SK-N-SH (cell line): ENCODE results near the gene RNFT2. TPM values are rescaled to one million over a fixed set of nuclear protein-coding genes. Genes with fewer than 3 reads are reported as not detected.
A peak's percentile ranks its signal among the peaks of the same experiment; 100 is the strongest.

Source experiments
- CTCF ChIA-PET: fragments of 300-600, 350-600 bp; formaldehyde crosslinking; extraction: SDS; loops from one replicate; lab custom pipeline; 2021; lab: Yijun Ruan, JAX
- POLR2A ChIA-PET: fragments of 350-600 bp; sonication (Branson Sonifier 250); formaldehyde crosslinking; extraction: SDS; loops from one replicate; lab custom pipeline; 2020; ENCODE audit warnings: antibody characterized with exemption, inconsistent platforms; lab: Yijun Ruan, JAX
- DNase-seq: peaks from one replicate; pipeline ENCODE4 v3.0.0; 2012
- H2AFZ ChIP-seq: fragments of 200-600 bp; sonication (generic); 2 replicates; pipeline ENCODE4 v1.8.1; 2016; ENCODE audit warnings: antibody characterized with exemption, mild to moderate bottlenecking, low read depth
- H3F3A ChIP-seq: fragments of 200-600 bp; sonication (generic); replicated peaks from 2 replicates; pipeline ENCODE3; 2016; ENCODE audit warnings: antibody characterized with exemption, mild to moderate bottlenecking; ENCODE audit not compliant: insufficient read depth
- H3K27ac ChIP-seq, 2 experiments: fragments of 200-500 bp in 1 of 2; fragments of 200-600 bp in 1 of 2; sonication (Bioruptor generic) in 1 of 2; sonication (generic), shearing (Covaris generic) in 1 of 2; 2 replicates each; pipeline versions ENCODE4 v1.5.1 to v1.6.1; 2014 to 2016; ENCODE audit warnings: low read depth in 2 of 2, inconsistent platforms in 1 of 2, low read length in 1 of 2, mild to moderate bottlenecking in 1 of 2, mixed read lengths in 1 of 2
- H3K27me3 ChIP-seq: fragments of 200-600 bp; sonication (generic), shearing (Covaris generic); 2 replicates; pipeline ENCODE4 v1.6.1; 2016; ENCODE audit warnings: mixed run types; ENCODE audit not compliant: insufficient read depth
- H3K36me3 ChIP-seq, 2 experiments: fragments of 200-500 bp in 1 of 2; fragments of 200-600 bp in 1 of 2; sonication (Bioruptor generic) in 1 of 2; sonication (generic) in 1 of 2; replicated peaks in 1 of 2; 2 replicates each; pipeline versions ENCODE3 to v1.5.1; 2014 to 2016; ENCODE audit warnings: low read length in 1 of 2, mild to moderate bottlenecking in 1 of 2; ENCODE audit not compliant: insufficient read depth in 2 of 2, control insufficient read depth in 1 of 2
- H3K4me1 ChIP-seq, 2 experiments: fragments of 200-500 bp in 1 of 2; fragments of 200-600 bp in 1 of 2; sonication (Bioruptor generic) in 1 of 2; sonication (generic), shearing (Covaris generic) in 1 of 2; 2 replicates each; pipeline versions ENCODE4 v1.5.1 to v1.6.1; 2014 to 2016; ENCODE audit warnings: low read depth in 1 of 2, low read length in 1 of 2, mixed run types in 1 of 2; ENCODE audit not compliant: insufficient read depth in 2 of 2, control insufficient read depth in 1 of 2
- H3K4me2 ChIP-seq: fragments of 200-600 bp; sonication (generic), shearing (Covaris generic); 2 replicates; pipeline ENCODE4 v1.6.1; 2017; ENCODE audit warnings: mixed run types
- H3K4me3 ChIP-seq, 2 experiments: fragments of 200-500 bp in 1 of 2; fragments of 200-600 bp in 1 of 2; sonication (Bioruptor generic) in 1 of 2; sonication (generic), shearing (Covaris generic) in 1 of 2; 2 replicates each; pipeline versions ENCODE4 v1.5.1 to v1.8.1; 2014 to 2016; ENCODE audit warnings: low read depth in 2 of 2, inconsistent platforms in 1 of 2, low read length in 1 of 2, mild to moderate bottlenecking in 1 of 2, mixed read lengths in 1 of 2, moderate library complexity in 1 of 2
- H3K79me2 ChIP-seq: fragments of 200-600 bp; sonication (generic); 2 replicates; pipeline ENCODE4 v1.8.1; 2017; ENCODE audit warnings: mild to moderate bottlenecking; ENCODE audit not compliant: insufficient read depth
- H3K9ac ChIP-seq: fragments of 200-600 bp; sonication (generic); 2 replicates; pipeline ENCODE4 v1.6.1; 2017; ENCODE audit warnings: mixed run types
- H3K9me2 ChIP-seq: fragments of 200-600 bp; sonication (generic); 2 replicates; pipeline ENCODE4 v1.6.1; 2017; ENCODE audit warnings: mixed run types
- H3K9me3 ChIP-seq: fragments of 200-600 bp; sonication (generic); 2 replicates; pipeline ENCODE4 v1.6.1; 2017; ENCODE audit warnings: mixed run types, mild to moderate bottlenecking, moderate library complexity
- H4K20me1 ChIP-seq: fragments of 200-600 bp; sonication (generic); 2 replicates; pipeline ENCODE4 v1.6.1; 2017; ENCODE audit warnings: mild to moderate bottlenecking, mixed run types; ENCODE audit not compliant: insufficient read depth
- CHD2 ChIP-seq: fragments of 150-350 bp; IDR thresholded peaks from 2 replicates; pipeline ENCODE4 v1.6.1; 2018; ENCODE audit warnings: low read length; ENCODE audit not compliant: partially characterized antibody
- EP300 ChIP-seq, 2 experiments: IDR thresholded peaks; 2 replicates each; pipeline versions ENCODE4 v1.4.0 to v1.6.1; 2012; ENCODE audit warnings: borderline replicate concordance in 1 of 2, low read depth in 1 of 2, low read length in 1 of 2
- FOXJ3 ChIP-seq: sonication (generic); formaldehyde crosslinking; IDR thresholded peaks from 2 replicates; pipeline ENCODE4 v1.5.1; 2020; ENCODE audit warnings: mild to moderate bottlenecking, missing genetic modification reagents
- FOXM1 ChIP-seq: IDR thresholded peaks from 2 replicates; pipeline ENCODE4 v1.4.0; 2012; ENCODE audit warnings: low read depth, mild to moderate bottlenecking
- JUND ChIP-seq: IDR thresholded peaks from 2 replicates; pipeline ENCODE4 v1.4.0; 2012
- RAD21 ChIP-seq: IDR thresholded peaks from 2 replicates; pipeline ENCODE4 v1.6.1; 2012; ENCODE audit warnings: mild to moderate bottlenecking, low read length
- RCOR1 ChIP-seq: fragments of 150-350 bp; IDR thresholded peaks from 2 replicates; pipeline ENCODE4 v1.6.1; 2017; ENCODE audit warnings: antibody characterized with exemption, low read length
- SIN3A ChIP-seq: IDR thresholded peaks from 2 replicates; pipeline ENCODE4 v1.6.1; 2012; ENCODE audit warnings: low read depth, mild to moderate bottlenecking, low read length, moderate library complexity, borderline replicate concordance
- SMC3 ChIP-seq: IDR thresholded peaks from 2 replicates; pipeline ENCODE4 v1.6.1; 2012; ENCODE audit warnings: low read depth, low read length, improper control_type of control experiment
- TAF1 ChIP-seq: IDR thresholded peaks from 2 replicates; pipeline ENCODE4 v1.6.1; 2012; ENCODE audit warnings: low read depth, mild to moderate bottlenecking, low read length, moderate library complexity, borderline replicate concordance
- TCF12 ChIP-seq: IDR thresholded peaks from 2 replicates; pipeline ENCODE4 v1.4.0; 2012
- TEAD4 ChIP-seq: IDR thresholded peaks from 2 replicates; pipeline ENCODE4 v1.4.0; 2012; ENCODE audit warnings: mild to moderate bottlenecking, borderline replicate concordance; ENCODE audit not compliant: insufficient read depth
- YY1 ChIP-seq: IDR thresholded peaks from 2 replicates; pipeline ENCODE4 v1.4.0; 2012; ENCODE audit warnings: low read depth, mild to moderate bottlenecking
- WGBS: methylation state at CpG from one replicate; pipeline ENCODE4 v1.1.6; 2017; ENCODE audit warnings: low lambda C conversion rate; 5-methylcytosine and 5-hydroxymethylcytosine counted together
- polyA plus RNA-seq, 3 experiments: library from polyadenylated mRNA; depleted of rRNA; stranded (reverse); fragments of >200 nt; gene quantifications; 2 replicates each; pipeline ENCODE4 v1.2.3, GENCODE V29; 2012
- TF ChIP-seq, protein P1 (sequence below): fragments of 150-350 bp; IDR thresholded peaks from 2 replicates; pipeline ENCODE4 v1.6.1; 2017; ENCODE audit warnings: antibody characterized with exemption, low read length, low read depth, borderline replicate concordance
- TF ChIP-seq, protein P2 (sequence below): IDR thresholded peaks from 2 replicates; pipeline ENCODE4 v1.4.0; 2012; ENCODE audit warnings: low read depth, borderline replicate concordance

The RNFT2 gene
- polyA plus RNA-seq, 1 of the 3 experiments (the other 2 are of a cell fraction): 3.8 TPM

DNA sequence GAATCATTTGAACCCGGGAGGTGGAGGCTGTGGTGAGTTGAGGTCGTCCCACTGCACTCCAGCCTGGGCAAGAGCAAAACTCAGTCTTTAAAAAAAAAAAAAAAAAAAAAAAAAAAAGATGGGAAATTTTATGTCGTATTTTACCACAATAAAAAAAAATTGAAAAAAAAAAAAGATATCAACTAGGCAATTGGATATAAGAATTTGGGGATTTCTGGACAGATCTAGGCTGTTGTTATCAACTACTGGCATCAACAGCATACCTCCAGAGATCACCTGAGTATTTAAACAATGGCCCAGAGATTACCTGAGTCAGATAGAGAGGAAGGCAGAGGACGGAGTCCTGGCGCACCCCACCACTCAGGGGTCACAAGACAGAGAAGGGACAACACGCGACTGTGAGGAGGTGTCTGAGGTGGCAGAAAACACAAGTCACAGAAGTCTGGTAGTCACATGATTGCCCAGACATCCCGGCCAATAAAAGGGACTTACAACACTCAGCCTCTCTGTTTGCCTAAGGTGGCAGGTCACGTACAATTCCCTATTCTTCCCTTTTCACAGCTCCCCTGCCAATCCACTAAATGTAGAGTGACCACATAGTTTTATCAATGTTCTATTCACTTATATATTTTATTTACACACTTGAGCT, 2.0 kb upstream of the RNFT2 start:
- Histone ChIP-seq H3K79me2 (peaks cover 50% of the 10 kb centered on the region), H3K9me2 (no peaks in the 10 kb centered on the region), H3K36me3 (peaks cover 5 to 11% of the 10 kb centered on the region in 2 experiments), H3K4me3 (peak overlapping the region in 1 of 2 experiments; percentile 82; a peak in 3 of 4 replicates), H3F3A (no peaks in the 10 kb centered on the region), H3K27me3 (no peaks in the 10 kb centered on the region), H3K4me1 (peaks cover 0 to 17% of the 10 kb centered on the region in 2 experiments; a peak in 2 of 4 replicates), H3K27ac (no peak overlapping the region), H3K9me3 (no peaks in the 10 kb centered on the region), H3K9ac (peak overlapping the region; percentile 67; the same call in 1 of the 2 replicates), H4K20me1 (no peaks in the 10 kb centered on the region), H3K4me2 (peak overlapping the region; percentile 96), H2AFZ (no peak overlapping the region)
- WGBS: 90% methylated on average over 9 of the region's 9 CpGs
- no peak for DNase-seq
- ChIA-PET CTCF (interaction anchor here (0.7 kb wide), 1 partner anchor 26 kb away, joined by 3 read pairs; no protein-coding TSS in a partner anchor), POLR2A (no interaction called here)
- TF ChIP-seq CHD2: no peak

DNA sequence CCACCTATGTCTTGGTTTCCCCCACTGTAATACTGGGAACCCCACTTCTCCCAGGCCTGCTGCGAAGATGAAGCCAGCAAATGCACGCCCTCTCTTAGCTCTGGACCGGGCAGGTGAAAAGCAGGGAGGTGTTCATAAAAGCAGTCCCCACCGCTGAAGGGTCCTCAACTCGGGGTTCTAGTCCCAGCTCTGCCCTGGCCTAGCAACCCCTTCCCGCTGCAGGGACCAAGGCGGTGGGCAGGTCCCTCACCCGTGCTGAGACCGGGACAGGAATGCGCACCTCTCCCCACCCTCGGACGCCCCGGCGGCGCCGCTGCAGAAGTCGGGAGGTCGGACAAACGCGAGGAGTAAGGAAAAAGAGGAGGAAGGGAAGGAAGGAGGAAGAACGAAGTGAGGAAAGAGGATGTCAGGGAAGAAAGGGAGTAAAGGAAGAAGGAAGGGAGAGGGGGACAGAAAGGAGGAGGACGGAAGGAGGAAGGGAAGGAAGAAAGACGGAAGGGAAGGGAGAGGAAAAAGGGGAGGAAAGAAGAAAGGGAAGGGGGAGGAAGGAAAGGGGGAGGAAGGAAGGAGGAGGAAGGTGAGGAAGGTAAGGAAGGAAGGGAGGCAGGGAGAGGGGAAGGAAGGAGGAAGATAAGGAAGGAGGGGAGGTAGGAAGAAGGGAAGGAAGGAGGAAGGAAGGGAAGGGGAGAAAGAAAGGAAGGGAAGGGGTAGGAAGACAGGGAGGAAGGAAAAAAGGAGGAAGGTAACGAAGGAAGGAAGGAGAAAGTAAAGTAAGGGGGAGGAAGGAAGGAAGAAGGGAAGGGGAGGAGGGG, 947 bp upstream of the RNFT2 start:
- POLR2A ChIA-PET: no interaction called here
- H3K36me3 ChIP-seq: peaks cover 5 to 13% of the 10 kb centered on the region in 2 experiments
- H3K9ac ChIP-seq: peak overlapping the region; percentile 67
- 3% methylated on average over 19 of the region's 24 CpGs for WGBS
- peaks cover 0 to 17% of the 10 kb centered on the region in 2 experiments; a peak in 2 of 4 replicates for H3K4me1 ChIP-seq
- no peaks in the 10 kb centered on the region for H4K20me1 ChIP-seq
- H3F3A ChIP-seq: no peaks in the 10 kb centered on the region
- H3K79me2 ChIP-seq: peaks cover 39% of the 10 kb centered on the region
- DNase-seq: peak; percentile 50
- H3K9me2 ChIP-seq: no peaks in the 10 kb centered on the region
- H3K4me2 ChIP-seq: peak overlapping the region; percentile 96
- peak overlapping the region; percentile 75 to 82 for H3K4me3 ChIP-seq
- H3K27me3 ChIP-seq: no peaks in the 10 kb centered on the region
- H3K9me3 ChIP-seq: no peaks in the 10 kb centered on the region
- CTCF ChIA-PET: interaction anchor here (0.7 kb wide), 1 partner anchor 28 kb away, joined by 3 read pairs; no protein-coding TSS in a partner anchor
- TF ChIP-seq FOXM1 (no peak), YY1 (no peak), TEAD4 (no peak), TAF1 (no peak), RAD21 (no peak), JUND (no peak), SMC3 (no peak), FOXJ3 (CRISPR knock-in tag) (no peak), EP300 (IDR thresholded peaks at IDR 0.05; ENCODE audit: borderline replicate concordance in 1 of 2, low read depth in 1 of 2, low read length in 1 of 2) (no peak), SIN3A (no peak), TCF12 (no peak), RCOR1 (no peak)
- TF ChIP-seq, protein P1, sequence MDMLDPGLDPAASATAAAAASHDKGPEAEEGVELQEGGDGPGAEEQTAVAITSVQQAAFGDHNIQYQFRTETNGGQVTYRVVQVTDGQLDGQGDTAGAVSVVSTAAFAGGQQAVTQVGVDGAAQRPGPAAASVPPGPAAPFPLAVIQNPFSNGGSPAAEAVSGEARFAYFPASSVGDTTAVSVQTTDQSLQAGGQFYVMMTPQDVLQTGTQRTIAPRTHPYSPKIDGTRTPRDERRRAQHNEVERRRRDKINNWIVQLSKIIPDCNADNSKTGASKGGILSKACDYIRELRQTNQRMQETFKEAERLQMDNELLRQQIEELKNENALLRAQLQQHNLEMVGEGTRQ: no peak
- TF ChIP-seq, protein P2, sequence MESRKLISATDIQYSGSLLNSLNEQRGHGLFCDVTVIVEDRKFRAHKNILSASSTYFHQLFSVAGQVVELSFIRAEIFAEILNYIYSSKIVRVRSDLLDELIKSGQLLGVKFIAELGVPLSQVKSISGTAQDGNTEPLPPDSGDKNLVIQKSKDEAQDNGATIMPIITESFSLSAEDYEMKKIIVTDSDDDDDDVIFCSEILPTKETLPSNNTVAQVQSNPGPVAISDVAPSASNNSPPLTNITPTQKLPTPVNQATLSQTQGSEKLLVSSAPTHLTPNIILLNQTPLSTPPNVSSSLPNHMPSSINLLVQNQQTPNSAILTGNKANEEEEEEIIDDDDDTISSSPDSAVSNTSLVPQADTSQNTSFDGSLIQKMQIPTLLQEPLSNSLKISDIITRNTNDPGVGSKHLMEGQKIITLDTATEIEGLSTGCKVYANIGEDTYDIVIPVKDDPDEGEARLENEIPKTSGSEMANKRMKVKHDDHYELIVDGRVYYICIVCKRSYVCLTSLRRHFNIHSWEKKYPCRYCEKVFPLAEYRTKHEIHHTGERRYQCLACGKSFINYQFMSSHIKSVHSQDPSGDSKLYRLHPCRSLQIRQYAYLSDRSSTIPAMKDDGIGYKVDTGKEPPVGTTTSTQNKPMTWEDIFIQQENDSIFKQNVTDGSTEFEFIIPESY: no peak
- peak overlapping the region in 1 of 2 experiments; percentile 31; a peak in 1 of 4 replicates for H3K27ac ChIP-seq
- peak overlapping the region; percentile 54 for H2AFZ ChIP-seq
